ENCODE data around the gene AK1.

GRCh38 chr9:127818574-127818973 is 58.9 kb downstream of the AK1 start:
- TF ChIP-seq MEF2D (tag; conservative IDR thresholded peaks at IDR 0.05; ENCODE audit: low read depth), result no peak
- no peak for TF ChIP-seq PHB2 (IDR thresholded peaks at IDR 0.05; ENCODE audit: low read depth)
- TF ChIP-seq DMBX1 (CRISPR knock-in tag; IDR thresholded peaks at IDR 0.05; ENCODE audit: borderline replicate concordance), result no peak
- TF ChIP-seq POLR2A (conservative IDR thresholded peaks at IDR 0.05), result no peak
- no peak for TF ChIP-seq ZNF518B (CRISPR knock-in tag; IDR thresholded peaks at IDR 0.05)
- no peak for TF ChIP-seq ZEB2 (IDR thresholded peaks at IDR 0.05)
- TF ChIP-seq TAF1 (IDR thresholded peaks at IDR 0.05; ENCODE audit: control insufficient read depth, extremely low read depth, insufficient read depth, low read length, severe bottlenecking), result no peak
- TF ChIP-seq TCF7L2 (IDR thresholded peaks at IDR 0.05; ENCODE audit: low read depth, low read length), result no peak
- TF ChIP-seq REST (IDR thresholded peaks at IDR 0.05; ENCODE audit: borderline replicate concordance), result no peak
- TF ChIP-seq REST (CRISPR knock-in tag; IDR thresholded peaks at IDR 0.05; ENCODE audit: low read depth), result no peak
- no peak for TF ChIP-seq CTCF (IDR thresholded peaks at IDR 0.05 in 2 of 3, conservative IDR thresholded peaks at IDR 0.05 in 1 of 3; ENCODE audit: insufficient read depth in 2 of 3, low read depth in 1 of 3, low read length in 3 of 3)
- TF ChIP-seq BMI1 (IDR thresholded peaks at IDR 0.05; ENCODE audit: low read length), result no peak
- no peak for TF ChIP-seq SIRT6 (IDR thresholded peaks at IDR 0.05; ENCODE audit: low read depth, low read length)
